H9 (cell line): ENCODE data around the gene CDYL2. TPM values are rescaled to one million over a fixed set of nuclear protein-coding genes. Genes with fewer than 3 reads are reported as not detected.

ENCODE experiments used
- DNase-seq: peaks from one replicate; pipeline ENCODE4 v3.0.0-alpha.2; 2017
- H2AFZ ChIP-seq: one replicate; pipeline ENCODE4 v1.6.1; 2013; ENCODE audit warnings: mild to moderate bottlenecking, low read length, control low read depth, moderate library complexity
- H2AK5ac ChIP-seq: 2 replicates; pipeline ENCODE4 v1.6.1; 2013; ENCODE audit warnings: low read length, control low read depth, mixed read lengths; ENCODE audit not compliant: insufficient read length
- H2BK120ac ChIP-seq: one replicate; pipeline ENCODE4 v1.6.1; 2013; ENCODE audit warnings: low read depth, mild to moderate bottlenecking, low read length, control low read depth, inconsistent platforms; ENCODE audit not compliant: poor library complexity, severe bottlenecking
- H2BK12ac ChIP-seq: 2 replicates; pipeline ENCODE4 v1.6.1; 2013; ENCODE audit warnings: low read length, control low read depth, mixed read lengths, low read depth; ENCODE audit not compliant: insufficient read length
- H2BK15ac ChIP-seq: 2 replicates; pipeline ENCODE4 v1.6.1; 2013; ENCODE audit warnings: low read depth, low read length, control low read depth
- H2BK20ac ChIP-seq: one replicate; pipeline ENCODE4 v1.6.1; 2013; ENCODE audit warnings: low read depth, mild to moderate bottlenecking, low read length, control low read depth, inconsistent platforms; ENCODE audit not compliant: poor library complexity, severe bottlenecking
- H2BK5ac ChIP-seq: 2 replicates; pipeline ENCODE4 v1.6.1; 2013; ENCODE audit warnings: low read length, control low read depth, mixed read lengths; ENCODE audit not compliant: insufficient read length
- H3K14ac ChIP-seq: 2 replicates; pipeline ENCODE4 v1.6.1; 2013; ENCODE audit warnings: low read length, control low read depth; ENCODE audit not compliant: insufficient read depth
- H3K18ac ChIP-seq: 2 replicates; pipeline ENCODE4 v1.6.1; 2013; ENCODE audit warnings: low read depth, mild to moderate bottlenecking, mixed read lengths, low read length, control low read depth; ENCODE audit not compliant: insufficient read length
- H3K23ac ChIP-seq: 2 replicates; pipeline ENCODE4 v1.6.1; 2013; ENCODE audit warnings: low read length, control low read depth, mixed read lengths, low read depth; ENCODE audit not compliant: insufficient read length
- H3K23me2 ChIP-seq: 2 replicates; pipeline ENCODE4 v1.6.1; 2013; ENCODE audit warnings: low read depth, mild to moderate bottlenecking, mixed read lengths, low read length, control low read depth; ENCODE audit not compliant: insufficient read length, poor library complexity, severe bottlenecking
- H3K27ac ChIP-seq: 2 replicates; pipeline ENCODE4 v1.5.1; 2013; ENCODE audit warnings: low read length, control low read depth, mixed read lengths, low read depth; ENCODE audit not compliant: insufficient read length
- H3K27me3 ChIP-seq: 2 replicates; pipeline ENCODE4 v1.6.1; 2013; ENCODE audit warnings: low read length, control low read depth, inconsistent platforms; ENCODE audit not compliant: insufficient read depth
- H3K4ac ChIP-seq: 2 replicates; pipeline ENCODE4 v1.6.1; 2013; ENCODE audit warnings: low read depth, mild to moderate bottlenecking, control low read depth, inconsistent platforms, low read length, moderate library complexity
- H3K4me1 ChIP-seq: 2 replicates; pipeline ENCODE4 v1.6.1; 2013; ENCODE audit warnings: low read length, control low read depth, inconsistent platforms; ENCODE audit not compliant: insufficient read depth
- H3K4me2 ChIP-seq: 2 replicates; pipeline ENCODE4 v1.6.1; 2013; ENCODE audit warnings: low read length, control low read depth, mixed read lengths; ENCODE audit not compliant: insufficient read length, insufficient read depth
- H3K56ac ChIP-seq: 2 replicates; pipeline ENCODE4 v1.6.1; 2013; ENCODE audit warnings: low read depth, mild to moderate bottlenecking, mixed read lengths, low read length, control low read depth; ENCODE audit not compliant: insufficient read length
- H3K79me1 ChIP-seq: 2 replicates; pipeline ENCODE4 v1.6.1; 2013; ENCODE audit warnings: low read depth, mild to moderate bottlenecking, moderate library complexity, low read length, control low read depth, inconsistent platforms; ENCODE audit not compliant: insufficient read depth, poor library complexity, severe bottlenecking
- H3K79me2 ChIP-seq: 2 replicates; pipeline ENCODE4 v1.6.1; 2013; ENCODE audit warnings: low read length, control low read depth, inconsistent platforms; ENCODE audit not compliant: insufficient read depth
- H3K9ac ChIP-seq: 2 replicates; pipeline ENCODE4 v1.6.1; 2013; ENCODE audit warnings: low read length, control low read depth, mixed read lengths; ENCODE audit not compliant: insufficient read length; ENCODE audit errors: extremely low read depth
- H3K9me3 ChIP-seq: one replicate; pipeline ENCODE4 v1.6.1; 2013; ENCODE audit warnings: low read depth, low read length, inconsistent platforms; ENCODE audit not compliant: control insufficient read depth
- H3T11ph ChIP-seq: one replicate; pipeline ENCODE4 v1.6.1; 2013; ENCODE audit warnings: mild to moderate bottlenecking, low read length, control low read depth, inconsistent platforms
- H4K20me1 ChIP-seq: one replicate; pipeline ENCODE4 v1.6.1; 2013; ENCODE audit not compliant: control insufficient read depth, insufficient read length, insufficient read depth
- H4K5ac ChIP-seq: 2 replicates; pipeline ENCODE4 v1.6.1; 2013; ENCODE audit warnings: low read depth, mild to moderate bottlenecking, mixed read lengths, low read length, control low read depth; ENCODE audit not compliant: insufficient read length
- H4K8ac ChIP-seq: replicated peaks from 2 replicates; pipeline ENCODE4 v1.6.1; 2013; ENCODE audit warnings: low read length, control low read depth, mixed read lengths, low read depth; ENCODE audit not compliant: insufficient read length
- H4K91ac ChIP-seq: 2 replicates; pipeline ENCODE4 v1.6.1; 2013; ENCODE audit warnings: low read depth, mild to moderate bottlenecking, moderate library complexity, mixed read lengths, low read length, control low read depth; ENCODE audit not compliant: insufficient read length
- H3K27ac Mint-ChIP-seq, 3 experiments: 2 replicates in 2 of 3; 3 replicates in 1 of 3; pipeline ENCODE4 v1.8.0; 2020 to 2021; ENCODE audit warnings: mixed read lengths in 3 of 3, mild to moderate bottlenecking in 1 of 3, moderate library complexity in 1 of 3
- H3K27me3 Mint-ChIP-seq: 2 replicates; pipeline ENCODE4 v1.8.0; 2021; ENCODE audit warnings: low read depth, mild to moderate bottlenecking, moderate library complexity, mixed read lengths
- H3K36me3 Mint-ChIP-seq, 3 experiments: 2 replicates in 2 of 3; 3 replicates in 1 of 3; pipeline ENCODE4 v1.8.0; 2020 to 2021; ENCODE audit warnings: low read depth in 3 of 3, mixed read lengths in 3 of 3; ENCODE audit not compliant: insufficient read depth in 1 of 3
- H3K4me1 Mint-ChIP-seq, 2 experiments: 2 replicates each; pipeline ENCODE4 v1.8.0; 2020; ENCODE audit warnings: mixed read lengths in 2 of 2
- H3K4me3 Mint-ChIP-seq, 2 experiments: 2 replicates in 1 of 2; 3 replicates in 1 of 2; pipeline ENCODE4 v1.8.0; 2020 to 2021; ENCODE audit warnings: mild to moderate bottlenecking in 2 of 2, mixed read lengths in 2 of 2, moderate library complexity in 1 of 2
- H3K9me3 Mint-ChIP-seq, 2 experiments: 2 replicates in 1 of 2; 3 replicates in 1 of 2; pipeline ENCODE4 v1.8.0; 2020; ENCODE audit warnings: mild to moderate bottlenecking in 2 of 2, mixed read lengths in 2 of 2, moderate library complexity in 1 of 2
- CTCF ChIP-seq: fragments of 200-600 bp; sonication (generic); conservative IDR thresholded peaks from 3 replicates; pipeline ENCODE4 v1.8.0; 2021; ENCODE audit warnings: antibody characterized with exemption, mild to moderate bottlenecking
- WGBS: extraction: QIAGEN DNeasy Blood & Tissue Kit; methylation state at CpG from one replicate; pipeline ENCODE4 v1.1.7; 2013; ENCODE audit warnings: missing lambda C conversion rate, low lambda C conversion rate, mixed read lengths; ENCODE audit not compliant: insufficient read length; ENCODE audit errors: extremely low coverage; 5-methylcytosine and 5-hydroxymethylcytosine counted together
- total RNA-seq: library from RNA; stranded (reverse); gene quantifications from 2 replicates; pipeline ENCODE4 v1.2.1, GENCODE V29; 2021

The CDYL2 gene
- total RNA-seq, 1 experiment from 2014 or later, result 4.2 TPM

- no peaks in the 10 kb centered on the region for H3K9me3 ChIP-seq
- DNase-seq, result no peak
- no peaks in the 10 kb centered on the region for H3K79me1 ChIP-seq
- H3K27ac ChIP-seq, result no peak overlapping the region
- H3K4me3 Mint-ChIP-seq, result no peak overlapping the region
- no peaks in the 10 kb centered on the region for H3K4me1 ChIP-seq
- H2BK120ac ChIP-seq, result no peak overlapping the region
- no peak overlapping the region for H2AFZ ChIP-seq
- H4K8ac ChIP-seq, result no peak overlapping the region
- H3K9me3 Mint-ChIP-seq, result peaks cover 2 to 24% of the 10 kb centered on the region in 2 experiments; a peak in 4 of 5 replicates
- H3K4me1 Mint-ChIP-seq, result peaks cover 0 to 3% of the 10 kb centered on the region in 2 experiments; a peak in 1 of 4 replicates
- H2BK20ac ChIP-seq, result no peak overlapping the region
- H3K36me3 Mint-ChIP-seq, result no peaks in the 10 kb centered on the region; a peak in 3 of 7 replicates
- no peak overlapping the region for H3K18ac ChIP-seq
- H3K9ac ChIP-seq, result no peak overlapping the region
- H4K20me1 ChIP-seq, result no peaks in the 10 kb centered on the region
- no peak overlapping the region for H3K4ac ChIP-seq
- H3K79me2 ChIP-seq, result no peaks in the 10 kb centered on the region
- H2BK15ac ChIP-seq, result no peak overlapping the region
- H2AK5ac ChIP-seq, result no peak overlapping the region
- no peaks in the 10 kb centered on the region for H3K23me2 ChIP-seq
- H3K23ac ChIP-seq, result no peak overlapping the region
- no peaks in the 10 kb centered on the region for H3K27me3 ChIP-seq
- no peak overlapping the region for H2BK12ac ChIP-seq
- H3K56ac ChIP-seq, result no peak overlapping the region
- 0 out of 7 replicates have a peak overlapping the region, but pooled peaks of 1 of the 3 experiments have one; percentile 29 for H3K27ac Mint-ChIP-seq
- no peak overlapping the region for H2BK5ac ChIP-seq
- H3T11ph ChIP-seq, result no peak overlapping the region
- H4K5ac ChIP-seq, result no peak overlapping the region
- H4K91ac ChIP-seq, result no peak overlapping the region
- no peak overlapping the region for H3K4me2 ChIP-seq
- H3K14ac ChIP-seq, result no peak overlapping the region; the same call in 1 of the 2 replicates
- WGBS, result no CpG with 5 or more reads among the region's 14 CpGs
- no peak for TF ChIP-seq CTCF
- no peaks in the 10 kb centered on the region for H3K27me3 Mint-ChIP-seq
Observed at GRCh38 chr16:80618862-80619648, 185.3 kb downstream of the CDYL2 start.
